DOHH2 (cell line): Measurements from ENCODE around the gene EPB41L1.
A peak's percentile ranks its signal among the peaks of the same experiment; 100 is the strongest.

Experiments
- EZH2phosphoT487 ChIP-seq: fragments of 200-600 bp; sonication (generic); IDR thresholded peaks from 2 replicates; pipeline ENCODE4 v1.6.1; 2017; ENCODE audit warnings: borderline replicate concordance, mild to moderate bottlenecking, antibody characterized with exemption, low read length, moderate library complexity, mixed read lengths
- TF ChIP-seq, protein P1 (sequence below): fragments of 200-600 bp; sonication (generic); IDR thresholded peaks from one replicate; pipeline ENCODE4 v1.5.1; 2014; ENCODE audit warnings: antibody characterized with exemption, mild to moderate bottlenecking, low read depth, low read length; ENCODE audit not compliant: poor library complexity, severe bottlenecking

- TF ChIP-seq, protein P1, sequence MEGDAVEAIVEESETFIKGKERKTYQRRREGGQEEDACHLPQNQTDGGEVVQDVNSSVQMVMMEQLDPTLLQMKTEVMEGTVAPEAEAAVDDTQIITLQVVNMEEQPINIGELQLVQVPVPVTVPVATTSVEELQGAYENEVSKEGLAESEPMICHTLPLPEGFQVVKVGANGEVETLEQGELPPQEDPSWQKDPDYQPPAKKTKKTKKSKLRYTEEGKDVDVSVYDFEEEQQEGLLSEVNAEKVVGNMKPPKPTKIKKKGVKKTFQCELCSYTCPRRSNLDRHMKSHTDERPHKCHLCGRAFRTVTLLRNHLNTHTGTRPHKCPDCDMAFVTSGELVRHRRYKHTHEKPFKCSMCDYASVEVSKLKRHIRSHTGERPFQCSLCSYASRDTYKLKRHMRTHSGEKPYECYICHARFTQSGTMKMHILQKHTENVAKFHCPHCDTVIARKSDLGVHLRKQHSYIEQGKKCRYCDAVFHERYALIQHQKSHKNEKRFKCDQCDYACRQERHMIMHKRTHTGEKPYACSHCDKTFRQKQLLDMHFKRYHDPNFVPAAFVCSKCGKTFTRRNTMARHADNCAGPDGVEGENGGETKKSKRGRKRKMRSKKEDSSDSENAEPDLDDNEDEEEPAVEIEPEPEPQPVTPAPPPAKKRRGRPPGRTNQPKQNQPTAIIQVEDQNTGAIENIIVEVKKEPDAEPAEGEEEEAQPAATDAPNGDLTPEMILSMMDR = no peak
- peak; percentile 40; the same call in 1 of the 2 replicates for TF ChIP-seq EZH2phosphoT487
Measured at GRCh38 chr20:36153736-36154699, 522 bp upstream of the EPB41L1 start.
